Measurements from ENCODE around the gene HTRA1.

HTRA1 gene

DNA sequence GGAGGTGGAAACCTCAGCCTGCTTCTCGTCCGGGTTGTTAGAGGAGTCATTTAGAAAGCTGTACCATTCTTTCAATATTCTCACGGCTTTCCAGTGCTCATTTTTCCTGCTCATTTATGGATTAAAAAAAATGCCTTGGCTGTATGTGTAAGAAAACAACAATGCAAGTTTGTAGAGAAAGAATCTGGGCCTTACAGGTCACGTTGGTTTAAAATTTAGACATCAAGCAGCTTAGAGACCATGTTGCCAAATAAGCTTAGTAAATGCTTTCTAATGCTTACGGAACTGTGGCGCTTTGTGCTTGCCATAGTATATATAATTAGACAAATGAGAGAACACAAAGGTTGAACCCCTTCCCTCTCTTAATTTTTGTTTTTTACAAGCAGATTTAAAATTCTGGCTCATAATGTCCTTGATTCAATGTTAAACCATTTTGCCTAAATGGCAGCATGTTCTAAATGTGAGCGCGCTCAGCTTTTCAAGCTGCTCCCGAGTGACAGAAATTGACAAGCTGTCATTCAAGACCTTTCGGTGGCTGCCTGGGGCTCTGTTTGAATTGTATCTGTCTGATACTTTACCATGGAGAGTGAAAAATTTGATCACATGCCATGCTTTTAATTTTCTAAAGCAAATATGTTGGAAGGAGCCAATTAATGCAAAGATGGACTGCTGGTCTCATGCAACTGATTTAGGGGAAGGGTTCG lies 5.8 kb upstream of the HTRA1 start:
- no peak for DNase-seq

DNA sequence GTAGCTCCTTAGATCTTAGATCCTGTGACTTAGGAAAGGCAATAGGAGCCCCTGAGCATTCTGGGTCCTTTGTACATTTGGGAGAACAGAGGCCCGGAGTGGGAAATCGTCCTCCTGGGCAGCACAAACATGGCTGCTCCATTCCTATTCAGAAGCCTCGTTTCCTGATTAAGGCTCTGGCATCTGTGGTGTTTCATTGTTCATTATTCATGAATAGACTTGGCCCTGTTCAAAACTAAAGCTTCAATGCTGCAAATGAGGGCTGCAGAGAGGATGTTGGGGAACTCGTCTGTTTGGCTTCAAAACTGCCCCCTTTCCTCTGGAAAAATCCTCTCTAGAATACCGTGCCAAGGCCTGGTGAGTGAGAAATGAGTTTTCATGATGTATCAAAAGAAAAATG lies 3.4 kb upstream of the HTRA1 start:
- no peak for DNase-seq

DNA sequence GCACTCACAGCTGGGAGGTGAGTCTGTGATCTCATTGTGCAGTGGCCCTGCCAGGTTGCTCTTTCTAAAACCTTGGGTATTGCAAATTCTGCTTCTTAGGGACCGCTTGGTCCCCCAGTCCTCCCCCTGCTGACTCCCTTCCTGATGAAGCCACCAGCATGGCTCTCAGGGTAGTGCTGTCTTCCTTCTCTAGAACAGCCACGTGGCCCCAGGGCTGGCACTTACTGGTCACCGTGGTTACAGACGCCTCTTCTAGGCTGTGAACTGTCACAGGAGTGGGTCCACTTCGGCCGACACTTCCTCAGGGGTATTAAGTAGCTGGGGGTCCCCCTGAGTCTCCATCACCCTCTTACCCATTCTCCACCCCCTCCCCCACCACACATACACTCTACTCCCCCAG lies 2.7 kb upstream of the HTRA1 start:
- no peak for DNase-seq

- peak; percentile 77 for DNase-seq
Measured at GRCh38 chr10:122459561-122460273, 1.6 kb upstream of the HTRA1 start.

- DNase-seq: no peak
Measured at GRCh38 chr10:122460891-122461293, 461 bp upstream of the HTRA1 start.

DNA sequence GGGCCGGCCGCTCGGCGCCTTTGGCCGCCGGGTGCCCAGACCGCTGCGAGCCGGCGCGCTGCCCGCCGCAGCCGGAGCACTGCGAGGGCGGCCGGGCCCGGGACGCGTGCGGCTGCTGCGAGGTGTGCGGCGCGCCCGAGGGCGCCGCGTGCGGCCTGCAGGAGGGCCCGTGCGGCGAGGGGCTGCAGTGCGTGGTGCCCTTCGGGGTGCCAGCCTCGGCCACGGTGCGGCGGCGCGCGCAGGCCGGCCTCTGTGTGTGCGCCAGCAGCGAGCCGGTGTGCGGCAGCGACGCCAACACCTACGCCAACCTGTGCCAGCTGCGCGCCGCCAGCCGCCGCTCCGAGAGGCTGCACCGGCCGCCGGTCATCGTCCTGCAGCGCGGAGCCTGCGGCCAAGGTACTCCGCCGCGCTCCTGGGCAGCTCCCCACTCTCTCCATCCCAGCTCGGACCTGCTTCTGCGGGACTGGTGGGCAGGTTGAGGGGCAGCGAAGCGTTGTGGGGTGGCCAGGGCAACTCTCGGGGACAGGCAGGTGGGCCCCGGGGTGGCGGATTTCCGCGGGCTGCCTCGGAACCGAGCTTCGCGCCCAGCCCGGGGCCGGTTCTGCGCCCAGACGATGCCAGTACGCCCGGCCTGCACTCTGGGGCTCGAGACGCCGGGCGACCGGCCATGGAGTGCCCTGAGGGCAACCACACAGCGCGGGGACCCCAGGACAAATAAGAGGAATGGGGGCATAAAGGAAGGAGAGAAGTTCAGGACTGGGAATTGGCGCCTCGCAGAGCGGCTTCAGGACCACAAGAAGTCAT lies 578 bp downstream of the HTRA1 start:
- no peak for DNase-seq

GRCh38 chr10:122462533-122463465 lies 1.4 kb downstream of the HTRA1 start:
- DNase-seq: peak; percentile 44

- no peak for DNase-seq
Measured at GRCh38 chr10:122463466-122464249, 2.3 kb downstream of the HTRA1 start.

- no peak for DNase-seq
Measured at GRCh38 chr10:122464250-122464510, 2.8 kb downstream of the HTRA1 start.

- no peak for DNase-seq
Measured at GRCh38 chr10:122464586-122464985, 3.2 kb downstream of the HTRA1 start.

- DNase-seq: no peak
Measured at GRCh38 chr10:122465401-122466040, 4.2 kb downstream of the HTRA1 start.

DNA sequence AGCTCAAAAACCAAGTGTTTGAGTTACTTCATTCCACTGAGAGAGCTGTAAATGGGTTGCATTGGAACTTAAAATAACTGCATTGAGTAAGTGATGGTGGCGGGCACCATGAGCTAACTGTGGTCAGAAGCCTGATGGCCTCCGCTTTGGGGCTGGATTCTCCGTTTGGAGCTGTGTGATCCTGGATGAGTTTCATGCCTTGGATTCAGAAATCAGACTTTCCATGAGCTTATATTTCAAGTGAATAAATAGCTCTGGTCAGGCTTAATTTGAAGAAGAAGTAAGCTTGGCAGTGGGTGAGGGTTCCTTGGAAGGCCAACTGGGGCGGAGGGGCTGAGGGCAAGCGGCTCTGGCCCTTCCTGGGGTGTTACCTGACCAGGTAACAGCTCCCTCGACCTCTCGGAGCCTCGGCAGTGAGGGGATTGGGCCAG lies 5.6 kb downstream of the HTRA1 start:
- DNase-seq: no peak

DNA sequence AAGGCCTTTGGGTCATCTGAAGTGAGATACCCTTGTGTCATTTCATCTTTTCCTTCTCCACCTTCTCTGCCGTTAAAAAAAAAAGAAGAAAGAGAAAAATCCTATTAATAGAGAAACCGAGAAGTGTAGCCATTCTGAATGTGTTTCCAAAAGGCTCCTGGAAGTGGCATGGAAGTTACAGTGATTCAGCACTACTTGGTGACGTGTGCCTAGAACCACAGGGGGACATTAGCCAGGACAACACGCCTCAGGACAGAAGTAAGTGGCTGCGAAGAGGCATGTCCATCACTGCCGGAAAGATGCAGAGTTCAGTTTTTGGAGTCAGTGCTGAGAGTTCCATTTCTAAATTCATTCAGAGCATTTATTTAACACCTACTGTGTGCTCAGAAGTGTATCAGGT lies 6.3 kb downstream of the HTRA1 start:
- no peak for DNase-seq

GRCh38 chr10:122468307-122468925 lies 7.1 kb downstream of the HTRA1 start:
- no peak for DNase-seq

GRCh38 chr10:122468926-122469781 lies 7.8 kb downstream of the HTRA1 start:
- peak; percentile 99 for DNase-seq

- DNase-seq: no peak
Measured at GRCh38 chr10:122469848-122470247, 8.5 kb downstream of the HTRA1 start.

- DNase-seq: peak; percentile 69
Measured at GRCh38 chr10:122471531-122472177, 10.3 kb downstream of the HTRA1 start.

DNA sequence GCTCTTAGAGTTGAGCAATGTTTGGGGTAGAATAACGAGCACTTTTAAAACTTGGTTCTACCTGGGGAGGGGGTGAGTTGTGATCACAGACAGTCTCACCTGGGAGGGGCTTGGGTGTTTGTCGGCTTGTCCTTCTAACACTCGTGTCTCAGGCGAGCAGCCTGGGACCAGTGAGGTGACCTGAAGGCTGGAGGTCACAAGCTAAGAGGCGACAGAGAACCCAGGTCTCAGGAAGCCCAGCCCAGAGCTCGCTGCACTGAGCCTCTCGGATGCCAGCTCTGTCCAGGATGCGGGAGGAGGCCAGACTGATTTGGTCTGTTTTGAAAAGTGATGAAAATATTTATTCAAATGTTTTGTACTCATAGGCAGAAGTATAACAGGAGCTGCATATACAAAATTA lies 11.8 kb downstream of the HTRA1 start:
- no peak for DNase-seq

- no peak for DNase-seq
Measured at GRCh38 chr10:122474131-122474818, 12.9 kb downstream of the HTRA1 start.
